SK-N-SH treated with all-trans-retinoic acid at 6 μM for 48 hours (cell line): Measurements from ENCODE around the gene ZNF219.

Source experiments
- ATAC-seq: fragments of 200-7000 bp; cut with Tn5 transposase; 3 replicates; pipeline ENCODE4 v1.9.1; 2020; ENCODE audit warnings: mild to moderate bottlenecking, moderate library complexity
- ARNTL ChIP-seq: fragments of 450-650 bp; formaldehyde crosslinking; IDR thresholded peaks from 2 replicates; pipeline ENCODE4 v1.5.0; 2020; ENCODE audit warnings: low read depth, mild to moderate bottlenecking, moderate library complexity, borderline replicate concordance
- BACH2 ChIP-seq: fragments of 250-450 bp; sonication (Bioruptor Pico); IDR thresholded peaks from 2 replicates; pipeline ENCODE4 v1.9.0; 2021; ENCODE audit warnings: mild to moderate bottlenecking, borderline replicate concordance
- CSDC2 ChIP-seq: fragments of 250-450 bp; sonication (Bioruptor Pico); IDR thresholded peaks from 2 replicates; pipeline ENCODE4 v1.5.0; 2020; ENCODE audit warnings: mild to moderate bottlenecking, moderate library complexity
- ESRRG ChIP-seq: fragments of 250-450 bp; sonication (Bioruptor Pico); IDR thresholded peaks from 2 replicates; pipeline ENCODE4 v1.6.1; 2021; ENCODE audit warnings: mild to moderate bottlenecking
- GLIS3 ChIP-seq: fragments of 250-450 bp; sonication (Bioruptor Pico); IDR thresholded peaks from 2 replicates; pipeline ENCODE4 v1.5.0; 2020; ENCODE audit warnings: mild to moderate bottlenecking, moderate library complexity
- ISL1 ChIP-seq: fragments of 250-450 bp; sonication (Bioruptor Pico); IDR thresholded peaks from 2 replicates; pipeline ENCODE4 v2.1.2; 2022; ENCODE audit warnings: mild to moderate bottlenecking, moderate library complexity
- OSR1 ChIP-seq: fragments of 250-450 bp; sonication (Bioruptor Pico); IDR thresholded peaks from 2 replicates; pipeline ENCODE4 v1.8.0; 2022; ENCODE audit warnings: moderate library complexity, mild to moderate bottlenecking, inconsistent platforms
- RARB ChIP-seq: fragments of 250-450 bp; sonication (Bioruptor Pico); IDR thresholded peaks from 2 replicates; pipeline ENCODE4 v1.8.0; 2021; ENCODE audit warnings: mild to moderate bottlenecking, moderate library complexity
- SNAI2 ChIP-seq: fragments of 250-450 bp; sonication (Bioruptor Pico); IDR thresholded peaks from 2 replicates; pipeline ENCODE4 v1.5.0; 2020; ENCODE audit warnings: mild to moderate bottlenecking, moderate library complexity
- TCF4 ChIP-seq: fragments of 250-450 bp; sonication (Bioruptor Pico); IDR thresholded peaks from 2 replicates; pipeline ENCODE4 v1.8.0; 2021; ENCODE audit warnings: mild to moderate bottlenecking, moderate library complexity, borderline replicate concordance
- TOX ChIP-seq: fragments of 250-450 bp; sonication (Bioruptor Pico); IDR thresholded peaks from 2 replicates; pipeline ENCODE4 v1.8.0; 2021; ENCODE audit warnings: mild to moderate bottlenecking, moderate library complexity, borderline replicate concordance
- ZFP3 ChIP-seq: fragments of 250-450 bp; sonication (Bioruptor Pico); IDR thresholded peaks from 2 replicates; pipeline ENCODE4 v1.5.0; 2020; ENCODE audit warnings: mild to moderate bottlenecking, moderate library complexity
- ZFP30 ChIP-seq: fragments of 450-650 bp; formaldehyde crosslinking; IDR thresholded peaks from 2 replicates; pipeline ENCODE4 v1.5.0; 2022; ENCODE audit warnings: mild to moderate bottlenecking, moderate library complexity
- ZNF565 ChIP-seq: fragments of 450-650 bp; formaldehyde crosslinking; conservative IDR thresholded peaks from 2 replicates; pipeline ENCODE4 v1.5.0; 2020; ENCODE audit warnings: low read depth, mild to moderate bottlenecking, moderate library complexity
- ZNF70 ChIP-seq: fragments of 450-650 bp; formaldehyde crosslinking; IDR thresholded peaks from 2 replicates; pipeline ENCODE4 v1.5.0; 2020; ENCODE audit warnings: mild to moderate bottlenecking, moderate library complexity
- ZNF8 ChIP-seq: fragments of 450-650 bp; formaldehyde crosslinking; IDR thresholded peaks from 2 replicates; pipeline ENCODE4 v1.5.0; 2020; ENCODE audit warnings: mild to moderate bottlenecking, moderate library complexity
- TF ChIP-seq, protein P1 (sequence below): fragments of 250-450 bp; sonication (Bioruptor Pico); IDR thresholded peaks from 2 replicates; pipeline ENCODE4 v1.8.0; 2020; ENCODE audit warnings: mild to moderate bottlenecking, moderate library complexity, borderline replicate concordance
- TF ChIP-seq, protein P2 (sequence below): fragments of 250-450 bp; sonication (Bioruptor Pico); IDR thresholded peaks from 2 replicates; pipeline ENCODE4 v1.5.1; 2020; ENCODE audit warnings: low read depth, mild to moderate bottlenecking, moderate library complexity
- TF ChIP-seq, protein P3 (sequence below): fragments of 250-450 bp; sonication (Bioruptor Pico); IDR thresholded peaks from 2 replicates; pipeline ENCODE4 v1.5.1; 2021; ENCODE audit warnings: mild to moderate bottlenecking, moderate library complexity
- TF ChIP-seq, protein P4 (sequence below): fragments of 250-450 bp; sonication (Bioruptor Pico); IDR thresholded peaks from 2 replicates; pipeline ENCODE4 v1.8.0; 2021; ENCODE audit warnings: low read depth, mild to moderate bottlenecking, moderate library complexity, borderline replicate concordance

ZNF219 gene

DNA sequence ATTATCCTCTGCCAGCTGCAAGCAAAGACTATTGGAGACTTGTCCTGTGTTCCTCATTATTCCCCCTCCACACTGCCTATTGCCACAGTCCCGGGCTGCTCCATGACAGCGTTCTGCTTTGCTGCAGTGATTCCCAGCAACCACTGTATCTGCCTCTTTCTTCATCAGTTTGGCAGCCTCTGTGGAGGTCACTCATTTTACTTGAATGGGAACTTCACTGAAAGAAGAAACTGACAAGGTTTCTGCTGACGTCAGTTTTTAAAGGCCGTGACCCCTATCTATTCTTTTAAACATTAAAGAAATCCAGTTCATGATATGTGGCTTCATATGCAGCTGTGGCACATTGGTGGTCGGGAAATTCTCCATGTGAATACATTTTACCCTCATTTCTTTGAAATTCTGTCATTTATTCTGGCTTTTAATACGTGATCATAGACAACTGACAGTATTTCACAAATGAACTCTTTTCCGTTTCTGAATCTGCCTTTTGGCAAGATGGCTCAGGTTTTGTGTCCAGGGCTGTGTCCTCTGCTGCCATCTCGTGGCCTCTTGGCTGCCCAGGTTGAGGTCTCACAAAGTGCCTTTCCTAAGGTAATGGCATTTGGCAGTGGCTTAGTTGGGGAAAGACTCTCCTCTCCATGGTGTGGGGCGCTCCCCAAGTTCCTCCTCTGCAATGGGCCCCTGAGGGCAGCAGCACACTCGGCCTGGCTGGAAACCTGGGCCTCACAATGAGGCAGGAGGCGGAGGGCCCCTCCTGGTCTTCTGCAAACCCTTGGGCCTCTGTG, 8.2 kb upstream of the ZNF219 start:
- ATAC-seq = peak; percentile 46
- TF ChIP-seq ZFP3 (CRISPR knock-in tag) = peak; percentile 34; the same call in 1 of the 2 replicates
- TF ChIP-seq, protein P1, sequence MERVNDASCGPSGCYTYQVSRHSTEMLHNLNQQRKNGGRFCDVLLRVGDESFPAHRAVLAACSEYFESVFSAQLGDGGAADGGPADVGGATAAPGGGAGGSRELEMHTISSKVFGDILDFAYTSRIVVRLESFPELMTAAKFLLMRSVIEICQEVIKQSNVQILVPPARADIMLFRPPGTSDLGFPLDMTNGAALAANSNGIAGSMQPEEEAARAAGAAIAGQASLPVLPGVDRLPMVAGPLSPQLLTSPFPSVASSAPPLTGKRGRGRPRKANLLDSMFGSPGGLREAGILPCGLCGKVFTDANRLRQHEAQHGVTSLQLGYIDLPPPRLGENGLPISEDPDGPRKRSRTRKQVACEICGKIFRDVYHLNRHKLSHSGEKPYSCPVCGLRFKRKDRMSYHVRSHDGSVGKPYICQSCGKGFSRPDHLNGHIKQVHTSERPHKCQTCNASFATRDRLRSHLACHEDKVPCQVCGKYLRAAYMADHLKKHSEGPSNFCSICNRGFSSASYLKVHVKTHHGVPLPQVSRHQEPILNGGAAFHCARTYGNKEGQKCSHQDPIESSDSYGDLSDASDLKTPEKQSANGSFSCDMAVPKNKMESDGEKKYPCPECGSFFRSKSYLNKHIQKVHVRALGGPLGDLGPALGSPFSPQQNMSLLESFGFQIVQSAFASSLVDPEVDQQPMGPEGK = no peak
- TF ChIP-seq, all 23 proteins: peak for 1

DNA sequence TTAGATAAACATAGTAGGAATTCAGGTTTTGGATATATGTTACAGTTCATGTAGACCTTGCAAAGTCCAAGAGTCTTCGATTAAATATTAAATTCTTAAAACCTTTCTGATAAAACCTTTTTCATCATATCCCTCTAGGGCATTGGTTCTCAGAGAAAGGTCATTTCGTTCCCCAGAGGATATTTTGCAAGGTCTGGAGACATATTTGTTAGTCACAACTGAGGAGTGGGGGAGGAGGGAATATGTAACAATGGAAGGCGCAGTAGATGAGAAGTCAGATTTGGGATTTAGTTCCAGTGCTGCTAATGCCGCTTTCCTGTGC, 7.7 kb upstream of the ZNF219 start:
- TF ChIP-seq OSR1 (CRISPR knock-in tag) (no peak), GLIS3 (CRISPR knock-in tag) (no peak), ZFP3 (CRISPR knock-in tag) (no peak), TCF4 (CRISPR knock-in tag) (no peak), ZNF8 (no peak), CSDC2 (CRISPR knock-in tag) (no peak), ZFP30 (CRISPR knock-in tag) (no peak), ZNF565 (CRISPR knock-in tag) (no peak), ESRRG (CRISPR knock-in tag) (no peak), SNAI2 (CRISPR knock-in tag) (no peak)
- TF ChIP-seq, protein P2, sequence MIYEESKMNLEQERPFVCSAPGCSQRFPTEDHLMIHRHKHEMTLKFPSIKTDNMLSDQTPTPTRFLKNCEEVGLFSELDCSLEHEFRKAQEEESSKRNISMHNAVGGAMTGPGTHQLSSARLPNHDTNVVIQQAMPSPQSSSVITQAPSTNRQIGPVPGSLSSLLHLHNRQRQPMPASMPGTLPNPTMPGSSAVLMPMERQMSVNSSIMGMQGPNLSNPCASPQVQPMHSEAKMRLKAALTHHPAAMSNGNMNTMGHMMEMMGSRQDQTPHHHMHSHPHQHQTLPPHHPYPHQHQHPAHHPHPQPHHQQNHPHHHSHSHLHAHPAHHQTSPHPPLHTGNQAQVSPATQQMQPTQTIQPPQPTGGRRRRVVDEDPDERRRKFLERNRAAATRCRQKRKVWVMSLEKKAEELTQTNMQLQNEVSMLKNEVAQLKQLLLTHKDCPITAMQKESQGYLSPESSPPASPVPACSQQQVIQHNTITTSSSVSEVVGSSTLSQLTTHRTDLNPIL = no peak
- TF ChIP-seq, protein P1 = no peak
- TF ChIP-seq, all 23 proteins: peak for 0
- no peak for ATAC-seq

DNA sequence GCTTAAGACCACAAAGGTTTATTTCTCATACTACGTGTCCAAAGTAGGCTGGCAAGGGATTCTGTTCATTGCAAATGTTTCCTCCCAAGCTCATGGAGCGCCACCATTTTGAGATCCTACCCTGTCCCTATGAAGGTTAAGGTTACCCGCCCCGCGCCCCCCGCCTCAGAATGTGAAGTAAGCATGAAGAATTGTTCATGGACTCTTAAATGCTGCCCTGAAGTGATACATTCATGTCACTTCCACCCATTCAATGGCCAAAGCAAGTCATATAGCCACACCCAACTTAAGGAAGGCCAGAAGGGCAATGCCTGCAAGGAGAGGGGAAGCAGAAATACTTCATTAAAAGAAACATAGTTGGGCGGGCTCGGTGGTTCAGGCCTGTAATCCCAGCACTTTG, 6.6 kb upstream of the ZNF219 start:
- no peak for TF ChIP-seq ISL1 (CRISPR knock-in tag)
- no peak for TF ChIP-seq ZNF565 (CRISPR knock-in tag)
- no peak for TF ChIP-seq ARNTL (CRISPR knock-in tag)
- no peak for TF ChIP-seq SNAI2 (CRISPR knock-in tag)
- TF ChIP-seq ZNF8 = no peak
- no peak for TF ChIP-seq TOX (CRISPR knock-in tag)
- no peak for TF ChIP-seq BACH2 (CRISPR knock-in tag)
- no peak for TF ChIP-seq ZFP3 (CRISPR knock-in tag)
- no peak for TF ChIP-seq CSDC2 (CRISPR knock-in tag)
- TF ChIP-seq ZFP30 (CRISPR knock-in tag) = no peak
- TF ChIP-seq, protein P3, sequence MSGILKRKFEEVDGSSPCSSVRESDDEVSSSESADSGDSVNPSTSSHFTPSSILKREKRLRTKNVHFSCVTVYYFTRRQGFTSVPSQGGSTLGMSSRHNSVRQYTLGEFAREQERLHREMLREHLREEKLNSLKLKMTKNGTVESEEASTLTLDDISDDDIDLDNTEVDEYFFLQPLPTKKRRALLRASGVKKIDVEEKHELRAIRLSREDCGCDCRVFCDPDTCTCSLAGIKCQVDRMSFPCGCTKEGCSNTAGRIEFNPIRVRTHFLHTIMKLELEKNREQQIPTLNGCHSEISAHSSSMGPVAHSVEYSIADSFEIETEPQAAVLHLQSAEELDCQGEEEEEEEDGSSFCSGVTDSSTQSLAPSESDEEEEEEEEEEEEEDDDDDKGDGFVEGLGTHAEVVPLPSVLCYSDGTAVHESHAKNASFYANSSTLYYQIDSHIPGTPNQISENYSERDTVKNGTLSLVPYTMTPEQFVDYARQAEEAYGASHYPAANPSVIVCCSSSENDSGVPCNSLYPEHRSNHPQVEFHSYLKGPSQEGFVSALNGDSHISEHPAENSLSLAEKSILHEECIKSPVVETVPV = no peak
- no peak for TF ChIP-seq ZNF70 (CRISPR knock-in tag)
- TF ChIP-seq, protein P4, sequence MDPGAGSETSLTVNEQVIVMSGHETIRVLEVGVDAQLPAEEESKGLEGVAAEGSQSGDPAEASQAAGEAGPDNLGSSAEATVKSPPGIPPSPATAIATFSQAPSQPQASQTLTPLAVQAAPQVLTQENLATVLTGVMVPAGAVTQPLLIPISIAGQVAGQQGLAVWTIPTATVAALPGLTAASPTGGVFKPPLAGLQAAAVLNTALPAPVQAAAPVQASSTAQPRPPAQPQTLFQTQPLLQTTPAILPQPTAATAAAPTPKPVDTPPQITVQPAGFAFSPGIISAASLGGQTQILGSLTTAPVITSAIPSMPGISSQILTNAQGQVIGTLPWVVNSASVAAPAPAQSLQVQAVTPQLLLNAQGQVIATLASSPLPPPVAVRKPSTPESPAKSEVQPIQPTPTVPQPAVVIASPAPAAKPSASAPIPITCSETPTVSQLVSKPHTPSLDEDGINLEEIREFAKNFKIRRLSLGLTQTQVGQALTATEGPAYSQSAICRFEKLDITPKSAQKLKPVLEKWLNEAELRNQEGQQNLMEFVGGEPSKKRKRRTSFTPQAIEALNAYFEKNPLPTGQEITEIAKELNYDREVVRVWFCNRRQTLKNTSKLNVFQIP = no peak
- no peak for TF ChIP-seq GLIS3 (CRISPR knock-in tag)
- TF ChIP-seq RARB (CRISPR knock-in tag) = no peak
- ATAC-seq = no peak
